ENCODE data around the gene LAMA1. TPM values are rescaled to one million over a fixed set of nuclear protein-coding genes. Genes with fewer than 3 reads are reported as not detected.

LAMA1 gene
- total RNA-seq, 1 experiment from 2014 or later, result 28.8 TPM

DNA sequence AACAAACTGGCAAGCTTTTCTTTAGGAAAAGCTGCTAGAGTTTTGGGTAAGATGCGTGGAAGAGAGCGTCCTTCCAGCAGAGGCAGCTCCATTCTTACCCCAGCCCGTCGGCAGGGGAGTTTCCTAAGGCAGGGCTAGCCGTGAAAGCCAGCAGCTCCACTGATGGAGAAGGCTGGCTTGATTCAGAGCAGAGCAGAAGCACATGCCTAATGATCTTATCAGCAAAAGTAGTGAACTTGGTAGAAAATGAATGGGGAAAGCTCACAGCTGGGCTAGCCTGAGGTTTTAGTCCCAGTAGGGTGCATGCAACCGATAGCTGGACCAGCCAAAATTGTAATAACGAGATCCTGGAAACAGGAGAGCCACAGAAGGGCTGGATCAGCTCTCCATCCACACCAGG, 20.8 kb downstream of the LAMA1 start:
- Mint-ChIP-seq H3K36me3 (ENCODE audit: insufficient read depth in 1 of 3, low read depth in 3 of 3) (peaks cover 2 to 15% (median 10%) of the 10 kb centered on the region in 3 experiments), H3K27ac (no peak overlapping the region), H3K27me3 (ENCODE audit: low read depth) (no peaks in the 10 kb centered on the region), H3K9me3 (peaks cover 6 to 8% of the 10 kb centered on the region in 2 experiments; a peak in 4 of 5 replicates), H3K4me1 (peaks cover 0 to 16% of the 10 kb centered on the region in 2 experiments; a peak in 1 of 4 replicates), H3K4me3 (no peak overlapping the region)
- Histone ChIP-seq H2AFZ (ENCODE audit: low read length) (no peak overlapping the region), H3K14ac (ENCODE audit: insufficient read depth, low read length) (no peak overlapping the region), H2BK5ac (ENCODE audit: insufficient read length, low read length) (no peak overlapping the region), H4K20me1 (ENCODE audit: control insufficient read depth, insufficient read depth, insufficient read length) (no peaks in the 10 kb centered on the region), H3K18ac (ENCODE audit: insufficient read length, low read depth, low read length) (no peak overlapping the region), H3K4ac (ENCODE audit: low read depth, low read length) (no peak overlapping the region), H3K27ac (ENCODE audit: insufficient read length, low read depth, low read length) (no peak overlapping the region), H3T11ph (ENCODE audit: low read length) (no peak overlapping the region), H3K79me1 (ENCODE audit: insufficient read depth, low read depth, low read length, poor library complexity, severe bottlenecking) (no peaks in the 10 kb centered on the region), H4K91ac (ENCODE audit: insufficient read length, low read depth, low read length) (no peak overlapping the region), H4K5ac (ENCODE audit: insufficient read length, low read depth, low read length) (no peak overlapping the region), H3K4me1 (ENCODE audit: insufficient read depth, low read length) (no peaks in the 10 kb centered on the region), H3K56ac (ENCODE audit: insufficient read length, low read depth, low read length) (no peak overlapping the region), H3K23ac (ENCODE audit: insufficient read length, low read depth, low read length) (no peak overlapping the region), H2BK120ac (ENCODE audit: low read depth, low read length, poor library complexity, severe bottlenecking) (no peak overlapping the region), H3K9ac (ENCODE audit: extremely low read depth, insufficient read length, low read length) (no peak overlapping the region), H3K23me2 (ENCODE audit: insufficient read length, low read depth, low read length, poor library complexity, severe bottlenecking) (no peaks in the 10 kb centered on the region), H4K8ac (replicated peaks; ENCODE audit: insufficient read length, low read depth, low read length) (no peak overlapping the region), H3K4me2 (ENCODE audit: insufficient read depth, insufficient read length, low read length) (no peak overlapping the region), H3K27me3 (ENCODE audit: insufficient read depth, low read length) (no peaks in the 10 kb centered on the region), H2BK15ac (ENCODE audit: low read depth, low read length) (no peak overlapping the region), H3K9me3 (ENCODE audit: control insufficient read depth, low read depth, low read length) (no peaks in the 10 kb centered on the region), H3K79me2 (ENCODE audit: insufficient read depth, low read length) (no peaks in the 10 kb centered on the region), H2BK12ac (ENCODE audit: insufficient read length, low read depth, low read length) (no peak overlapping the region), H2AK5ac (ENCODE audit: insufficient read length, low read length) (no peak overlapping the region), H2BK20ac (ENCODE audit: low read depth, low read length, poor library complexity, severe bottlenecking) (no peak overlapping the region)
- TF ChIP-seq, protein P1, sequence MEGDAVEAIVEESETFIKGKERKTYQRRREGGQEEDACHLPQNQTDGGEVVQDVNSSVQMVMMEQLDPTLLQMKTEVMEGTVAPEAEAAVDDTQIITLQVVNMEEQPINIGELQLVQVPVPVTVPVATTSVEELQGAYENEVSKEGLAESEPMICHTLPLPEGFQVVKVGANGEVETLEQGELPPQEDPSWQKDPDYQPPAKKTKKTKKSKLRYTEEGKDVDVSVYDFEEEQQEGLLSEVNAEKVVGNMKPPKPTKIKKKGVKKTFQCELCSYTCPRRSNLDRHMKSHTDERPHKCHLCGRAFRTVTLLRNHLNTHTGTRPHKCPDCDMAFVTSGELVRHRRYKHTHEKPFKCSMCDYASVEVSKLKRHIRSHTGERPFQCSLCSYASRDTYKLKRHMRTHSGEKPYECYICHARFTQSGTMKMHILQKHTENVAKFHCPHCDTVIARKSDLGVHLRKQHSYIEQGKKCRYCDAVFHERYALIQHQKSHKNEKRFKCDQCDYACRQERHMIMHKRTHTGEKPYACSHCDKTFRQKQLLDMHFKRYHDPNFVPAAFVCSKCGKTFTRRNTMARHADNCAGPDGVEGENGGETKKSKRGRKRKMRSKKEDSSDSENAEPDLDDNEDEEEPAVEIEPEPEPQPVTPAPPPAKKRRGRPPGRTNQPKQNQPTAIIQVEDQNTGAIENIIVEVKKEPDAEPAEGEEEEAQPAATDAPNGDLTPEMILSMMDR (conservative IDR thresholded peaks at IDR 0.05), result no peak
- no peak for DNase-seq
- WGBS (ENCODE audit: extremely low coverage, insufficient read length, low lambda C conversion rate), result no CpG with 5 or more reads among the region's 7 CpGs
